Keratinocyte (primary cell): Measurements from ENCODE around the gene EPHX1. TPM values are rescaled to one million over a fixed set of nuclear protein-coding genes. Genes with fewer than 3 reads are reported as not detected.

Source experiments
- DNase-seq: peaks from one replicate; pipeline ENCODE4 v3.0.0-alpha.2; 2011; ENCODE audit warnings: low read depth, missing footprints, low spot score
- FAIRE-seq: peaks from 2 replicates; lab custom pipeline; 2011; peaks lifted over from hg19 to GRCh38; lab: Jason Lieb, UNC
- H2AFZ ChIP-seq: 2 replicates; pipeline ENCODE4 v1.6.0; 2012; ENCODE audit warnings: low read length, control low read depth, inconsistent platforms; ENCODE audit not compliant: control insufficient read depth
- H3K27ac ChIP-seq: 2 replicates; pipeline ENCODE4 v1.5.1; 2011; ENCODE audit warnings: low read length; ENCODE audit not compliant: control insufficient read depth, insufficient read depth
- H3K27me3 ChIP-seq: 3 replicates; pipeline ENCODE4 v1.6.0; 2011; ENCODE audit warnings: low read length; ENCODE audit not compliant: control insufficient read depth, insufficient read depth; ENCODE audit errors: extremely low read depth
- H3K36me3 ChIP-seq, 2 experiments: 2 replicates in 1 of 2; 3 replicates in 1 of 2; pipeline ENCODE4 v1.5.1; 2011; ENCODE audit warnings: low read length in 2 of 2, mild to moderate bottlenecking in 1 of 2; ENCODE audit not compliant: control insufficient read depth in 2 of 2, insufficient read depth in 2 of 2; ENCODE audit errors: extremely low read depth in 1 of 2
- H3K4me1 ChIP-seq: 3 replicates; pipeline ENCODE4 v1.5.1; 2011; ENCODE audit warnings: low read length; ENCODE audit not compliant: control insufficient read depth, insufficient read depth; ENCODE audit errors: extremely low read depth
- H3K4me2 ChIP-seq: 3 replicates; pipeline ENCODE4 v1.6.0; 2011; ENCODE audit warnings: low read depth, low read length; ENCODE audit not compliant: control insufficient read depth, insufficient read depth; ENCODE audit errors: extremely low read depth
- H3K4me3 ChIP-seq, 3 experiments: fragments of 200-600 bp in 1 of 3; sonication (generic) in 1 of 3; 2 replicates in 2 of 3; 3 replicates in 1 of 3; pipeline ENCODE4 v1.5.1; 2011 to 2016; ENCODE audit warnings: low read length in 3 of 3, mild to moderate bottlenecking in 3 of 3, control low read depth in 2 of 3, inconsistent platforms in 1 of 3, low read depth in 1 of 3, mixed read lengths in 1 of 3, mixed run types in 1 of 3, moderate library complexity in 1 of 3; ENCODE audit not compliant: control insufficient read depth in 2 of 3, insufficient read depth in 2 of 3; ENCODE audit errors: extremely low read depth in 1 of 3
- H3K79me2 ChIP-seq: 2 replicates; pipeline ENCODE4 v1.6.0; 2012; ENCODE audit warnings: low read length; ENCODE audit not compliant: control insufficient read depth, insufficient read depth
- H3K9ac ChIP-seq: 3 replicates; pipeline ENCODE4 v1.6.0; 2011; ENCODE audit warnings: low read length; ENCODE audit not compliant: control insufficient read depth, insufficient read depth; ENCODE audit errors: extremely low read depth
- H3K9me1 ChIP-seq: 3 replicates; pipeline ENCODE4 v1.6.0; 2011; ENCODE audit warnings: low read length; ENCODE audit not compliant: control insufficient read depth, insufficient read depth; ENCODE audit errors: extremely low read depth
- H3K9me3 ChIP-seq: 2 replicates; pipeline ENCODE4 v1.5.1; 2012; ENCODE audit warnings: low read depth, low read length; ENCODE audit not compliant: control insufficient read depth
- H4K20me1 ChIP-seq: 3 replicates; pipeline ENCODE4 v1.6.0; 2011; ENCODE audit warnings: low read length; ENCODE audit not compliant: control insufficient read depth, insufficient read depth; ENCODE audit errors: extremely low read depth
- CTCF ChIP-seq, 3 experiments: IDR thresholded peaks in 1 of 3; conservative IDR thresholded peaks in 1 of 3; optimal IDR thresholded peaks in 1 of 3; 2 replicates in 2 of 3; 3 replicates in 1 of 3; pipeline versions ENCODE3 to v1.5.1; 2011; ENCODE audit warnings: low read length in 3 of 3, mild to moderate bottlenecking in 3 of 3, moderate library complexity in 2 of 3, control low read depth in 1 of 3, inconsistent platforms in 1 of 3; ENCODE audit not compliant: insufficient read depth in 2 of 3; ENCODE audit errors: extremely low read depth in 1 of 3
- EZH2 ChIP-seq: IDR thresholded peaks from one replicate; pipeline ENCODE4 v1.6.1; 2012; ENCODE audit warnings: inconsistent platforms, mild to moderate bottlenecking, low read length, moderate library complexity
- dilution Hi-C: fragments of 300-500 bp; cut with MboI; formaldehyde crosslinking; loops from one replicate; pipeline ENCODE4 v1.7.0; 2020; ENCODE audit warnings: low sequenced_read_pairs; ENCODE audit not compliant: extremely low pct_ligation_motif_present
- polyA plus RNA-seq, 5 experiments: library from polyadenylated mRNA; depleted of rRNA in 3 of 5; stranded (reverse) in 3 of 5; stranded (forward) in 1 of 5; unstranded in 1 of 5; fragments of >200 nt; gene quantifications; 1 replicate in 1 of 5; 2 replicates in 3 of 5; 3 replicates in 1 of 5; pipeline versions ENCODE4 v1.2.1 to v1.2.3, GENCODE V29; 2011 to 2012; ENCODE audit warnings: missing spikeins in 2 of 5, low read depth in 1 of 5, low replicate concordance in 1 of 5

Gene EPHX1
- polyA plus RNA-seq, 1 donor (not counting 4 experiments of a cell fraction or from before 2014, with no cell fraction given), result 6.4 TPM

- TF ChIP-seq CTCF (optimal IDR thresholded peaks at IDR 0.05 in 1 of 3, IDR thresholded peaks at IDR 0.05 in 1 of 3, conservative IDR thresholded peaks at IDR 0.05 in 1 of 3; ENCODE audit: extremely low read depth in 1 of 3, insufficient read depth in 2 of 3, low read length in 3 of 3) (no peak), EZH2 (no peak)
- H3K4me1 ChIP-seq, result no peaks in the 10 kb centered on the region
- no peak overlapping the region for H2AFZ ChIP-seq
- H3K4me2 ChIP-seq, result no peak overlapping the region
- H3K9ac ChIP-seq, result no peak overlapping the region
- peaks cover 4 to 12% of the 10 kb centered on the region in 2 experiments for H3K36me3 ChIP-seq
- no peaks in the 10 kb centered on the region for H3K9me1 ChIP-seq
- no peaks in the 10 kb centered on the region for H3K9me3 ChIP-seq
- no peaks in the 10 kb centered on the region for H3K27me3 ChIP-seq
- dilution Hi-C loops, result no loop called here
- FAIRE-seq, result no peak
- H3K27ac ChIP-seq, result no peak overlapping the region
- no peaks in the 10 kb centered on the region for H3K79me2 ChIP-seq
- DNase-seq, result no peak
- peaks cover 4% of the 10 kb centered on the region for H4K20me1 ChIP-seq
- H3K4me3 ChIP-seq, result no peak overlapping the region
These were observed 37.7 kb downstream of the EPHX1 start for GRCh38 chr1:225847610-225848009.

GRCh38 chr1:225848030-225848955 is 38.4 kb downstream of the EPHX1 start:
- no peaks in the 10 kb centered on the region for H3K9me3 ChIP-seq
- H3K27me3 ChIP-seq, result no peaks in the 10 kb centered on the region
- DNase-seq (no peak), FAIRE-seq (no peak)
- no peaks in the 10 kb centered on the region for H3K9me1 ChIP-seq
- TF ChIP-seq EZH2, result no peak
- no peak for TF ChIP-seq CTCF (optimal IDR thresholded peaks at IDR 0.05 in 1 of 3, IDR thresholded peaks at IDR 0.05 in 1 of 3, conservative IDR thresholded peaks at IDR 0.05 in 1 of 3; ENCODE audit: extremely low read depth in 1 of 3, insufficient read depth in 2 of 3, low read length in 3 of 3)
- H4K20me1 ChIP-seq, result peaks cover 4% of the 10 kb centered on the region
- no peak overlapping the region for H2AFZ ChIP-seq
- peaks cover 4 to 12% of the 10 kb centered on the region in 2 experiments for H3K36me3 ChIP-seq
- no peak overlapping the region for H3K9ac ChIP-seq
- no peak overlapping the region for H3K4me2 ChIP-seq
- H3K79me2 ChIP-seq, result no peaks in the 10 kb centered on the region
- dilution Hi-C loops, result no loop called here
- H3K27ac ChIP-seq, result no peak overlapping the region
- no peaks in the 10 kb centered on the region for H3K4me1 ChIP-seq
- no peak overlapping the region for H3K4me3 ChIP-seq
